Tibial nerve (tissue), 4 donors: ENCODE results near the gene SRGAP3. TPM values are rescaled to one million over a fixed set of nuclear protein-coding genes. Genes with fewer than 3 reads are reported as not detected.
"Not testable (repeated sequence)": the region's sequence is repeated elsewhere in the genome, so short reads cannot be mapped to it uniquely, and the experiment has no call there.

Experiments
- DNase-seq, 2 donors: peaks; one replicate each; pipeline ENCODE4 v3.0.0-alpha.2; 2019; ENCODE audit warnings: low spot score in 2 of 2
- H3K27ac ChIP-seq, 4 donors: fragments of 200-600 bp; sonication (generic) in 3 of 4; one replicate each; pipeline ENCODE4 v1.5.1; 2017 to 2019; ENCODE audit warnings: mild to moderate bottlenecking in 1 of 4
- H3K27me3 ChIP-seq, 2 donors: fragments of 200-600 bp; sonication (generic) in 1 of 2; one replicate each; pipeline versions ENCODE4 v1.5.1 to v1.6.0; 2017 to 2019
- H3K36me3 ChIP-seq, 3 donors: fragments of 200-600 bp; sonication (generic); one replicate each; pipeline ENCODE4 v1.5.1; 2018 to 2019
- H3K4me1 ChIP-seq, 4 donors: fragments of 200-600 bp; sonication (generic) in 3 of 4; one replicate each; pipeline ENCODE4 v1.5.1; 2017 to 2019
- H3K4me3 ChIP-seq, 4 donors: fragments of 200-600 bp; sonication (generic) in 3 of 4; one replicate each; pipeline ENCODE4 v1.5.1; 2017 to 2019; ENCODE audit warnings: mild to moderate bottlenecking in 1 of 4, moderate library complexity in 1 of 4
- H3K9me3 ChIP-seq, 4 donors: fragments of 200-600 bp; sonication (generic) in 3 of 4; one replicate each; pipeline ENCODE4 v1.5.1; 2017 to 2019
- EP300 ChIP-seq, 2 donors: sonication (generic); formaldehyde crosslinking; IDR thresholded peaks; one replicate each; pipeline ENCODE4 v1.6.1; 2017; ENCODE audit warnings: antibody characterized with exemption in 2 of 2, mild to moderate bottlenecking in 1 of 2
- POLR2A ChIP-seq, 2 donors: fragments of 450-650 bp; IDR thresholded peaks; one replicate each; pipeline ENCODE4 v1.6.1; 2017; ENCODE audit warnings: antibody characterized with exemption in 2 of 2, mild to moderate bottlenecking in 2 of 2, moderate library complexity in 2 of 2
- WGBS, 2 donors: methylation state at CpG; one replicate each; pipeline ENCODE4 v1.1.5; 2018; 5-methylcytosine and 5-hydroxymethylcytosine counted together
- total RNA-seq, 4 donors: library from RNA; depleted of rRNA; stranded (reverse); fragments of >200 nt; gene quantifications; one replicate each; pipeline ENCODE4 v1.1.0, GENCODE V29; 2016
- TF ChIP-seq, protein P1 (sequence below), 5 experiments: fragments of 200-600 bp in 3 of 5; fragments of 450-650 bp in 2 of 5; sonication (generic) in 3 of 5; IDR thresholded peaks; one replicate each; pipeline ENCODE4 v1.5.1; 2016 to 2019; ENCODE audit warnings: antibody characterized with exemption in 5 of 5, mild to moderate bottlenecking in 3 of 5, moderate library complexity in 2 of 5

The SRGAP3 gene
- total RNA-seq, 4 donors from 2014 or later = 11.7 to 18.0 (median 15.1) TPM

DNA sequence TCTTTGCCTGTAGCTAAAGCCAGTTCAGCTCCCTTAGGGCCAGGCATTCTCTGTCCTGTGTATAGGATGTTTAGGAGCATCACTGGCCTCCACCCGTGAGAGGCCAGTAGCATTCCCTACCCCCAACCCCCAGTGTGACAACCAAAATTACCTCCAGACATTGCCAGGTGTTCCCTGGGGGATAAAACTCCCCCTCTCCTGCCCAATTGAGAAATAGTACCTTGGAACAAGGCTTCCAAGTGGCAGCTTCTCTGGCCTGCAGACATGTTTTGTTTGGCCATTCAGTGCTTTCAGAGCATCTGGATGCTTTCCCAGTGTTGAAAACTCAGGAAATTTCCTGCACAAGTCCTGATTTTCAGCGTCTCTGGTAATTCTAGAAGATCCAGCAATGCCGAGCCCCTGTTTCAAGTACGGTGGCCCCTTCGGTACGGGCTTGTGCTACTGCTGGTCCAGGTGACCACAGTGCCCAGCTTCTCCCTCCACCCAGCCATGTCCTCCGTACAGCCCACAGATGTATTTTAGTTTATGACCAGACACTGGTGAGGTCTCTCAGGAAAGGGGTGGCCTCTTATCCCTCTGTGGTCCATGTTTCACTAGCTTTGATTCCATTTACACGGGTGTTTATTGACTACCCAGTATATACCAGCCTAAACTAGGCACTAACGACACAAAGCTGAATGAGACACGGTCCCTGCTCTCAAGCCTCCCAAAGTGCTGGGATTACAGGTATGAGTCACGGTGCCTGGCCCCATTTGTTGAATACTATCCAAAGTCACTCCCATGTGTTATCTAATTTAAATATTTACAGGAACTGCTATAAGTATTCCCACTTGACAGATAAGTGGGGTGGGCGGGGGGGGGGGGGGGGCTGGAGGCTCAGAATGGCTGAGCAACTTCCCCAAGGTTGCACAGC lies 160.7 kb downstream of the SRGAP3 start:
- H3K4me3 ChIP-seq = no peak overlapping the region

DNA sequence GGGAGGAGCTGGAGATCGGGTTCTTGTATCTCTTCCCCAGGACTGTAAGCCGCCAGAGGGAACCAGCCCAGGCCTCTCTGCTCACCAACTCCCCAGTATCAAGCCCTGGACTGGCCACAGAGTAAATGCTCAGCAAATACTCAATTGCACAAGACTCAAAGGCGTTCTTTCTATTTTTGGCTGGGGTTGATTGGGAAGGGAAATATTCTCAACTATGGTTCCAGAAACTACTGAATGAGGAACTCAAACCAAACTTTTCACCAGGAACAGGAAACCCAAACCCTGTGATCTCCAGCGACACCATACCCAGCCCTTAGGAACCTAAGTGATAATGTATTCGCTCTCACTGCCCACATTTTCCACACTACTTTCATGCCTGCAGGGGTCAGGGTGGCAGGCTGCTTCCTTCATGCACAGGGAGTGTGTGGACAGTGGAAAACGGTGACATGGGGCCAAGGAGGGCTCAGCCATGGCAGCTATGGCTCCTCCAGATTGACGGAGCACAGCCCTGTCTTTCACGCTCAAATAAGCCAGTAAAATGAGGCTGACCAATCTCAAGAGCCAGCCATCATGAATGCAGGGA lies 161.5 kb downstream of the SRGAP3 start:
- Histone ChIP-seq H3K9me3 (no peaks in the 10 kb centered on the region), H3K27ac (peak overlapping the region in 2 of 4 donors; percentile 11 to 22), H3K4me1 (peaks cover 0 to 14% (median 3%) of the 10 kb centered on the region in 4 donors), H3K27me3 (no peaks in the 10 kb centered on the region), H3K36me3 (no peaks in the 10 kb centered on the region), H3K4me3 (no peak overlapping the region)
- whole genome bisulfite sequencing, 2 donors = 75% methylated on average over 8 of the region's 8 CpGs
- peak in 1 of 2 donors; percentile 35 for DNase-seq
- TF ChIP-seq EP300 (IDR thresholded peaks at IDR 0.05) = peak in 1 of 2 donors; percentile 61
- TF ChIP-seq, protein P1, sequence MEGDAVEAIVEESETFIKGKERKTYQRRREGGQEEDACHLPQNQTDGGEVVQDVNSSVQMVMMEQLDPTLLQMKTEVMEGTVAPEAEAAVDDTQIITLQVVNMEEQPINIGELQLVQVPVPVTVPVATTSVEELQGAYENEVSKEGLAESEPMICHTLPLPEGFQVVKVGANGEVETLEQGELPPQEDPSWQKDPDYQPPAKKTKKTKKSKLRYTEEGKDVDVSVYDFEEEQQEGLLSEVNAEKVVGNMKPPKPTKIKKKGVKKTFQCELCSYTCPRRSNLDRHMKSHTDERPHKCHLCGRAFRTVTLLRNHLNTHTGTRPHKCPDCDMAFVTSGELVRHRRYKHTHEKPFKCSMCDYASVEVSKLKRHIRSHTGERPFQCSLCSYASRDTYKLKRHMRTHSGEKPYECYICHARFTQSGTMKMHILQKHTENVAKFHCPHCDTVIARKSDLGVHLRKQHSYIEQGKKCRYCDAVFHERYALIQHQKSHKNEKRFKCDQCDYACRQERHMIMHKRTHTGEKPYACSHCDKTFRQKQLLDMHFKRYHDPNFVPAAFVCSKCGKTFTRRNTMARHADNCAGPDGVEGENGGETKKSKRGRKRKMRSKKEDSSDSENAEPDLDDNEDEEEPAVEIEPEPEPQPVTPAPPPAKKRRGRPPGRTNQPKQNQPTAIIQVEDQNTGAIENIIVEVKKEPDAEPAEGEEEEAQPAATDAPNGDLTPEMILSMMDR (IDR thresholded peaks at IDR 0.05) = no peak

More for the DNA sequence above, 160.7 kb downstream of the SRGAP3 start:
- WGBS, 2 donors = 67 to 72% methylated on average over 12 of the region's 12 CpGs
- Histone ChIP-seq H3K27ac (peak overlapping the region in 2 of 4 donors; percentile 11 to 22), H3K4me1 (peaks cover 0 to 14% (median 3%) of the 10 kb centered on the region in 4 donors), H3K9me3 (no peaks in the 10 kb centered on the region), H3K27me3 (no peaks in the 10 kb centered on the region), H3K36me3 (no peaks in the 10 kb centered on the region)
- no peak for DNase-seq
- TF ChIP-seq POLR2A (IDR thresholded peaks at IDR 0.05) = no peak
- TF ChIP-seq, protein P1 (IDR thresholded peaks at IDR 0.05) = no peak
- no peak for TF ChIP-seq EP300 (IDR thresholded peaks at IDR 0.05)

DNA sequence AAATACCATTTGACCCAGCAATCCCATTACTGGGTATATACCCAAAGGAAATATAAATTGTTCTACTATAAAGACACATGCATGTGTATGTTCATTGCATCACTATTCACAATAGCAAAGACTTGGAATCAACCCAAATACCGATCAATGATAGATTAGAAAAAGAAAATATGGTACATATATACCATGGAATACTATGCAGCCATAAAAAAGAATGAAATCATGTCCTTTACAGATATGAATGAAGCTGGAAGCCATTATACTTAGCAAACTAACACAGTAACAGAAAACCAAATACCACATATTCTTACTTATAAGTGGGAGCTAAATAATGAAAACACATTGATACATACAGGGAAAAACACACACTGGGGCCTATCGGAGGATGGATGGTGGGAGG lies 164.0 kb downstream of the SRGAP3 start:
- H3K27ac ChIP-seq, DNase-seq, H3K4me3 ChIP-seq, H3K27me3 ChIP-seq, H3K36me3 ChIP-seq, H3K9me3 ChIP-seq: not testable (repeated sequence)
- peaks cover 0 to 14% (median 3%) of the 10 kb centered on the region in 4 donors for H3K4me1 ChIP-seq
- 71 to 76% methylated on average over 2 of the region's 2 CpGs for WGBS, 2 donors

DNA sequence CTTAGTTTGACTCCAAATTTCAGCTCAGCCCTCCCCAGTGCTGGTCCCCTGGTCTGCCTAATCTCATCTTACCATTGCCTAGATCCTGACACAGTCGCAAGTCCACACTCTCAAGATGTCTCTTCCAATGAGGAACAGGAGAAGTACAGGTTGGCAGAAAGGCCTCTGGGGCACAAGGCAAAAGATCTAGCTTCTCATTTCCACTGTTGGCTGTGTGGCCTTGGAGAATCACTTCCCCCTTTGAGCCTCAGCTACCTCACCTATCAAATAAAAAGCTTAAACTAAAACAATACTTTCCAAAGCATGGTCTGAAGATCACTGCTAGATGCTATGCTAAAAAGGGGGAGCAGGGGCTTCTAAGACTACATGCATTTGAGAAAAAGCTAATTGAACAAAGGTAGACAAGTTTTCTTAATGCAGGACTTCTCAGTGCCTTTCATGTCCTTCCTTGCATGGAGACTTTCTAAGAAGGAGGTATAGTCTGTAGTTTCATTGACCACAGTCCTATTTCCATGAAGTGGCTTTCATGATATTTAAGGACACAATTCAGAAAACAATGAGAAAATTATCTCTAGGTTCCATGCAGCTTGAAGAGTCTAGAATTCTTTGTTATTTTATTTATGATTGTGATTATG lies 168.1 kb downstream of the SRGAP3 start:
- TF ChIP-seq POLR2A (IDR thresholded peaks at IDR 0.05) (no peak), EP300 (IDR thresholded peaks at IDR 0.05) (no peak)
- TF ChIP-seq, protein P1 (IDR thresholded peaks at IDR 0.05) = no peak
- no peak for DNase-seq
- H3K4me3 ChIP-seq = no peak overlapping the region
- H3K27me3 ChIP-seq = no peaks in the 10 kb centered on the region
- H3K27ac ChIP-seq = no peak overlapping the region
- H3K36me3 ChIP-seq = peaks cover 0 to 5% (median 0%) of the 10 kb centered on the region in 3 donors
- peaks cover 0 to 5% (median 0%) of the 10 kb centered on the region in 4 donors for H3K9me3 ChIP-seq
- no peaks in the 10 kb centered on the region for H3K4me1 ChIP-seq
- WGBS, 2 donors = 67 to 100% methylated on average over 1 of the region's 1 CpG

DNA sequence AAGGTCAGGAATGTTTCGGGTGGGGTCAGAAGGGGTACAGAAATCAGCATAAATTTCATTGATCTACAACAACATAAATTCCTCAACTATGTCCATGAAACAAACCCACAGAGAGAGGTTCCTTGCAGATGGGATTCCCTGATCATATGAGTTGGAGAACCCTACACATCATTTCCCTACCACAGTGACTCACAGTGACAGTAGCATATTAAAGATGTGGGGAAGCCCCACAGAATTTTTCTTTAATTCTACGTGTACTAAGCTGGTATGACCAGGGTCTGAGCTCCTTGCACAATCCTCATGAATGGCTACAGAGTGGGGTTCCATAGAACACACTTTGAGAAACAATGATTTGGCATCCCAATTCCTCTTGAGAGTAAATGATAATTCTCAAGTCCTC lies 169.3 kb downstream of the SRGAP3 start:
- no peak overlapping the region for H3K4me3 ChIP-seq
- no peaks in the 10 kb centered on the region for H3K4me1 ChIP-seq
- no peak overlapping the region for H3K27ac ChIP-seq
- H3K9me3 ChIP-seq = peaks cover 0 to 5% (median 0%) of the 10 kb centered on the region in 4 donors
- peaks cover 0 to 5% (median 0%) of the 10 kb centered on the region in 3 donors for H3K36me3 ChIP-seq
- DNase-seq = no peak
- WGBS, 2 donors = 58 to 80% methylated on average over 2 of the region's 2 CpGs
- TF ChIP-seq EP300 (IDR thresholded peaks at IDR 0.05) (no peak), POLR2A (IDR thresholded peaks at IDR 0.05) (no peak)
- TF ChIP-seq, protein P1 (IDR thresholded peaks at IDR 0.05) = no peak
- no peaks in the 10 kb centered on the region for H3K27me3 ChIP-seq
